NCI-H1694 (cell line): ENCODE measurements around the gene DDX42.

Experiments
- DNase-seq: peaks from one replicate; lab custom pipeline; 2025; lab: John Stamatoyannopoulos, UW

Gene DDX42

GRCh38 chr17:63822537-63822936 lies 48.6 kb downstream of the DDX42 start:
- no peak for DNase-seq

GRCh38 chr17:63823659-63824331 lies 49.8 kb downstream of the DDX42 start:
- no peak for DNase-seq

- DNase-seq, result no peak
These were observed 50.4 kb downstream of the DDX42 start for GRCh38 chr17:63824362-63824761.

GRCh38 chr17:63826468-63827001 lies 52.6 kb downstream of the DDX42 start:
- no peak for DNase-seq

- peak; percentile 94 for DNase-seq
These were observed 53.2 kb downstream of the DDX42 start, which contains the start of the genes FTSJ3 and PSMC5 for GRCh38 chr17:63827002-63827800. FTSJ3 (minus strand) TSS chr17:63827663; CDS start chr17:63826902, 761 bp downstream. PSMC5 (plus strand) TSS chr17:63827431; CDS start chr17:63827491, 60 bp downstream.

GRCh38 chr17:63827801-63828221 lies 53.8 kb downstream of the DDX42 start:
- DNase-seq, result peak; percentile 4

- no peak for DNase-seq
These were observed 55.0 kb downstream of the DDX42 start for GRCh38 chr17:63828936-63829335.

- no peak for DNase-seq
These were observed 56.3 kb downstream of the DDX42 start for GRCh38 chr17:63830278-63830677.

- no peak for DNase-seq
These were observed 57.0 kb downstream of the DDX42 start for GRCh38 chr17:63830904-63831491.

GRCh38 chr17:63831505-63831904 lies 57.5 kb downstream of the DDX42 start:
- DNase-seq, result no peak

GRCh38 chr17:63832014-63832413 lies 58.0 kb downstream of the DDX42 start:
- DNase-seq, result no peak

- DNase-seq, result no peak
These were observed 58.5 kb downstream of the DDX42 start for GRCh38 chr17:63832455-63832854.

- DNase-seq, result no peak
These were observed 59.2 kb downstream of the DDX42 start for GRCh38 chr17:63833026-63833740.

- no peak for DNase-seq
These were observed 59.9 kb downstream of the DDX42 start for GRCh38 chr17:63833741-63834373.

- peak; percentile 80 for DNase-seq
These were observed 60.6 kb downstream of the DDX42 start for GRCh38 chr17:63834431-63835166.

- DNase-seq, result no peak
These were observed 61.3 kb downstream of the DDX42 start for GRCh38 chr17:63835167-63835720.

GRCh38 chr17:63836811-63837210 lies 62.8 kb downstream of the DDX42 start:
- DNase-seq, result no peak

GRCh38 chr17:63837480-63837879 lies 63.5 kb downstream of the DDX42 start:
- DNase-seq, result no peak

GRCh38 chr17:63837962-63838600 lies 64.1 kb downstream of the DDX42 start:
- no peak for DNase-seq

GRCh38 chr17:63838631-63839171 lies 64.7 kb downstream of the DDX42 start:
- no peak for DNase-seq
